HCT116 (cell line): ENCODE measurements around the gene TARBP2.

Experiments used
- CEBPB ChIP-seq: IDR thresholded peaks from 2 replicates; pipeline ENCODE4 v1.6.1; 2012; ENCODE audit warnings: low read depth
- CTCF ChIP-seq, 3 experiments: fragments of 200-600 bp in 1 of 3; sonication (generic) in 1 of 3; IDR thresholded peaks in 2 of 3; conservative IDR thresholded peaks in 1 of 3; 2 replicates each; pipeline ENCODE4 v1.5.1; 2012 to 2017; ENCODE audit warnings: low read depth in 2 of 3, low read length in 2 of 3, antibody characterized with exemption in 1 of 3, borderline replicate concordance in 1 of 3, control low read depth in 1 of 3, mild to moderate bottlenecking in 1 of 3, mixed read lengths in 1 of 3, mixed run types in 1 of 3, moderate library complexity in 1 of 3; ENCODE audit not compliant: insufficient read depth in 1 of 3
- EGR1 ChIP-seq: IDR thresholded peaks from 2 replicates; pipeline ENCODE4 v1.6.1; 2012; ENCODE audit warnings: low read depth
- ELF1 ChIP-seq: IDR thresholded peaks from 2 replicates; pipeline ENCODE4 v1.6.1; 2012; ENCODE audit warnings: low read depth, borderline replicate concordance
- EZH2 ChIP-seq: fragments of 200-600 bp; sonication (generic); IDR thresholded peaks from 2 replicates; pipeline ENCODE4 v1.6.1; 2017; ENCODE audit warnings: antibody characterized with exemption, mixed run types
- EZH2phosphoT487 ChIP-seq: fragments of 200-600 bp; IDR thresholded peaks from 2 replicates; pipeline ENCODE4 v1.6.1; 2018; ENCODE audit warnings: antibody characterized with exemption, borderline replicate concordance
- JUND ChIP-seq: IDR thresholded peaks from 2 replicates; pipeline ENCODE4 v1.6.1; 2012
- POLR2A ChIP-seq: IDR thresholded peaks from 2 replicates; pipeline ENCODE4 v1.7.0; 2011; ENCODE audit warnings: borderline replicate concordance; ENCODE audit not compliant: insufficient read depth, insufficient read length; ENCODE audit errors: extremely low read depth
- RAD21 ChIP-seq: IDR thresholded peaks from 2 replicates; pipeline ENCODE4 v1.6.1; 2012; ENCODE audit warnings: low read depth, mild to moderate bottlenecking
- SIN3A ChIP-seq: IDR thresholded peaks from 2 replicates; pipeline ENCODE4 v1.6.1; 2012; ENCODE audit warnings: low read depth
- TCF7L2 ChIP-seq: IDR thresholded peaks from 2 replicates; pipeline ENCODE4 v1.7.0; 2011; ENCODE audit warnings: borderline replicate concordance, inconsistent platforms; ENCODE audit not compliant: insufficient read depth, insufficient read length; ENCODE audit errors: extremely low read depth
- YY1 ChIP-seq: IDR thresholded peaks from 2 replicates; pipeline ENCODE4 v1.6.1; 2011; ENCODE audit warnings: low read length, low read depth, moderate library complexity, mild to moderate bottlenecking; ENCODE audit not compliant: insufficient replicate concordance; ENCODE audit errors: extremely low read depth
- ZNF274 ChIP-seq: fragments of 200-500 bp; sonication (Bioruptor generic); IDR thresholded peaks from 2 replicates; pipeline ENCODE4 v1.6.1; 2014; ENCODE audit warnings: mild to moderate bottlenecking, low read depth, low read length, inconsistent platforms

GRCh38 chr12:53513712-53514410 lies 12.8 kb downstream of the TARBP2 start:
- TF ChIP-seq ZNF274 (no peak), EGR1 (no peak), CTCF (IDR thresholded peaks at IDR 0.05 in 2 of 3, conservative IDR thresholded peaks at IDR 0.05 in 1 of 3; ENCODE audit: borderline replicate concordance in 1 of 3, insufficient read depth in 1 of 3, low read depth in 2 of 3, low read length in 2 of 3) (no peak), POLR2A (no peak), CEBPB (no peak), EZH2 (no peak), EZH2phosphoT487 (no peak), TCF7L2 (no peak), YY1 (no peak), SIN3A (no peak), JUND (no peak), ELF1 (no peak), RAD21 (no peak)
